HG03175 (cell line): ENCODE measurements around the gene CERS4.
"Not testable (repeated sequence)": the region's sequence is repeated elsewhere in the genome, so short reads cannot be mapped to it uniquely, and the experiment has no call there.

Experiments
- ATAC-seq: cut with Tn5 transposase; IDR thresholded peaks from one replicate; pipeline ENCODE4 v1.9.1; 2021; ENCODE audit warnings: mild to moderate bottlenecking, moderate library complexity; ENCODE audit not compliant: unreplicated experiment

Gene CERS4, protein sequence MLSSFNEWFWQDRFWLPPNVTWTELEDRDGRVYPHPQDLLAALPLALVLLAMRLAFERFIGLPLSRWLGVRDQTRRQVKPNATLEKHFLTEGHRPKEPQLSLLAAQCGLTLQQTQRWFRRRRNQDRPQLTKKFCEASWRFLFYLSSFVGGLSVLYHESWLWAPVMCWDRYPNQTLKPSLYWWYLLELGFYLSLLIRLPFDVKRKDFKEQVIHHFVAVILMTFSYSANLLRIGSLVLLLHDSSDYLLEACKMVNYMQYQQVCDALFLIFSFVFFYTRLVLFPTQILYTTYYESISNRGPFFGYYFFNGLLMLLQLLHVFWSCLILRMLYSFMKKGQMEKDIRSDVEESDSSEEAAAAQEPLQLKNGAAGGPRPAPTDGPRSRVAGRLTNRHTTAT

DNA sequence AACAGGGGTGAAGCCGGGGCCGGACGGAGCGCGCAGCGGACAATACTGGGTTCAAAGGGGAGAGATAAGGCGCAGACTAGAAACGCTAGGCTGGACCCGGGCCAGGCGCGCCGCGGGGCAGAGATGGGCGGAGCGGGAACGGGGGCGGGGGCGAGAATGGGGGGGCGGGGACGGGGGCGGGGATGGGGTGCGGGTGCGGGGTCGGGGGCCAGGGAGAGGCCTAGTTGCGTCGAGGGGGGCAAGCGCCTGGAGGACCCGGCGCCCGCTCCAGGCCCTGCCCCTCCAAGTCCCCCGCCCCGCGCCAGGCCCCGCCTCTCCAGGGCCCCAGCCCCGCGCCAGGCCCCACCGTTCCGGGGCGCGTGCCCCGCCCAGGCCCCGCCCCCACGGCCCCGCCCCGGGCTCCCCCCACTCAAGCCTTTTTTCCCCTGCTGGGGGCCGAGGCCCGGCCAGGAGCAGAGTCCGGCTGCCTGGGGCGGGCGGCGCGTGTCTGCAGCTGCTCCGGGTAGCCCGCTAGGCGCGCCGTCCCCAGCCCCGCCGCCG lies at the start of gene CERS4:
Gene CERS4 (plus strand): TSS at position 449 of the 540 bp plus-strand sequence. CDS start 41,707 bp downstream, outside the sequence.
- ATAC-seq, result peak; percentile 62

DNA sequence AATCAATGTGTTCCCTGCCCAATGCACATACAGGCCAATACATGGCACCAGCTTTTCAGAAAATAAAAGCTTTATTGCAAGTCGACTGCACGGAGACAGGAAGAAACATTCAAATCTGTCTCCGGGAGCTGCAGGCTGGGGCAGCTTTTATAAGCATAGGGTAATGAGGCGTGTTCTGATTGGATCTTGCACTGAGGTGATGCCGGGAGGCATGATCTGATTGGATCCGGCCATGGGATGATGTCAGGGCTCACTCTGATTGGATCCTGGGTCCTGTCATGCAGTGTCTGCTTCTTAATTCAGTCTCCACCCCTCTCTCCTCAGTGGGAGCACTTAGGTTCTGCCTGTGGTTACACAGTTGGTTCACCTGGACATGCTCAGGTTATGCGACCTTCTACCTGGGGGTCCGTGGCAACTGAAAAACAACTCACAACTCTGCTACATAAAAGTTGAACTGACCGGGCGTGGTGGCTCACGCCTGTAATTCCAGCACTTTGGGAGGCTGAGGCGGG lies 48.0 kb upstream of the CERS4 start:
- no peak for ATAC-seq

DNA sequence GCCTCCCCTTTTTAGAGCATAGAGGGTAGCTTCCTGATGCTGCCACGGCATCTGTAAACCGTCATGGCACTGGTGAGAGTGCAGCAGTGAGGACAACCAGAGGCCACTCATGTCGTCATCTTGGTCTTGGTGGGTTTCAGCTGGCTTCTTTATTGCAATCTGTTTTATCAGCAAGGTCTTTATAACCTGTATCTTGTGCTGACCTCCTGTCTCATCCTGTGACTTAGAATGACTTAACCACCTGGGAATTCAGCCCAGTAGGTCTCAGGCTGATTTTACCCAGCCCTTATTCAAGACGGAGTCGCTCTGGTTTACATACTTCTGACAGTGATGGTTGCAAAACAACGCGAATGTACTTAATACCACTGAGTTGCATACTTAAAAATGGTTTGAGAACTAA lies 45.4 kb upstream of the CERS4 start:
- ATAC-seq, result no peak

DNA sequence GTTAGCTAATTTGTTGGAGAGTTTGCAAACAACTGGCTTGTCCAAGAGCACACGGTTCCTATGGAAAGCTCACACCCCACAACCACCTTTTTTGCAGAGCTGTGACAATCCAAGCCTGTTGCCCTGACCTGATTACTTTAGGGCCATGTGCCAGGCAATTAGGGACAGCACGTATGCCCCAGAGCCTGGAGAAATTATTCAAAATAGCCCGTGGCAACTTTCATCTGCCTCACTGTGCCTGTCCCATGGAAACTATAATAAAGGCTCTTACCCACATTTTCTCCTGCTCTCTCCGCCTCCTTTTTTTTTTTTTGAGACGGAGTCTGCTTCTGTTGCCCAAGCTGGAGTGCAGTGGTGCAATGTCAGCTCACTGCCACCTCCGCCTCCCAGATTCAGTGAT lies 41.2 kb upstream of the CERS4 start:
- ATAC-seq, result no peak

DNA sequence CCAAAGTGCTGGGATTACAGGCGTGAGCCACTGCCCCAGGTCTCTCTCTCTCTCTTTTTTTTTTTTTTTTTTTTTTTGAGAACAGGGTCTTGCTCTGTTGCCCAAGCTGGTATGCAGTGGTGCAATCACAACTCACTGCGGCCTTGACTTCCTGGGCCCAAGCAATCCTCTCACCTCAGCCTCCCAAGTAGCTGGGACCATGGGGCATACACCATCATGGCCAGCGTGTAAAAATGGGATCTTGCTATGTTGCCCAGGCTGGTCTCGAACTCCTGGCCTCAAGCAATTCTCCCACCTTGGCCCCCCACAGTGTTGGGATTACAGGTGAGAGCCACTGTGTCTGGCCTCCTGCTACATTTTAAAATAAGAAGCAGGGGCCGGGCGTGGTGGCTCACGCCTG lies 40.6 kb upstream of the CERS4 start:
- no peak for ATAC-seq

DNA sequence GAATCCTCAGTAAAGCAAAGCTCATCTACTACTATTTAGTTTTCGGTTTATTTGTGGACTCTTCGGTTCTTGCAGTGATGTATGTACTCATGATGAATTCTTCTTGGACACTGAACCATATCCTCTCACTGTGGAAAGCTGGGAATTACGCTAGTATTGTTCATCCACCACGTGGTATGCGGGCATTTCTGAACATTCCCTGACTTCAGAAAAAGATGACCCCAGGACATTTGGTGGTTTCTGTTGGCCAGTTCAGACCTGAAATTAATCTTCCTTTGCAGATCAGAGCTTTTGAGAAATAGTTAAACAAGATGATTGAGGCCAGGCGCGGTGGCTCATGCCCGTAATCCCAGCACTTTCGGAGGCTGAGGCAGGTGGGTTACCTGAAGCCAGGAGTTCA lies 34.5 kb upstream of the CERS4 start:
- no peak for ATAC-seq

DNA sequence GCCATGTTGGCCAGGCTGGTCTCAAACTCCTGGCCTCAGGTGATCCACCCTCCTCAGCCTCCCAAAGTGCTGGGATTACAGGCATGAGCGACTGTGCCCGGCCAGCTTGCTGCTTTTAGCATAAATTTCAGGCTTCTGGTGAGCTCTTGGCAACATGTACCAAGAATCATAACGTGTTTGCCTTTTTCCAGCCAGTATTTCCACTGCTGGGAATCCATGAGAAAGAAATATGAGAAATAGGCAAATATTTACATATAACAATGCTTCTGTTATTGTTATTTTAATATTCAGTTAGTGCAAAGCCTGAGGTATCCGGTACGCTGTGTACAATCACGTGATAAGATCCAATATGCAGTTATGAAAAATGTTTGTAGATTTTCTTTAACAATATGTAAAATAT lies 29.2 kb upstream of the CERS4 start:
- ATAC-seq, result no peak

DNA sequence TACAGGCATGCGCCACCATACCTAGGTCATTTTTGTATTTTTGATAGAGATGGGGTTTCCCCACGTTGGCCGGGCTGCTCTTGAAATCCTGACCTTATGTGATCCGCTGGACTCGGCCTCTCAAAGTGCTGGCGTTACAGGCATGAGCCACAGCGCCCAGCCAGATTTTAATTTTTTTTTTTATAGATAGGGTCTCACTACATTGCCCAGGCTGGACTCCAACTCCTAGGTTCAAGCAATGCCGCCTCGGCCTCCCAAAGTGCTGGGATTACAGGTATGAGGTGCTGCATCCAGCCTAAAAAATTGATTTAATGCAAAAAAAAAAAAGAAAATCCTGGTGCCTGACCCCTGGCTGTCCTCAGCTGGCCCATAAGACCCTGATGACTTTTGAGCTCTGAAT lies 24.9 kb upstream of the CERS4 start:
- no peak for ATAC-seq

DNA sequence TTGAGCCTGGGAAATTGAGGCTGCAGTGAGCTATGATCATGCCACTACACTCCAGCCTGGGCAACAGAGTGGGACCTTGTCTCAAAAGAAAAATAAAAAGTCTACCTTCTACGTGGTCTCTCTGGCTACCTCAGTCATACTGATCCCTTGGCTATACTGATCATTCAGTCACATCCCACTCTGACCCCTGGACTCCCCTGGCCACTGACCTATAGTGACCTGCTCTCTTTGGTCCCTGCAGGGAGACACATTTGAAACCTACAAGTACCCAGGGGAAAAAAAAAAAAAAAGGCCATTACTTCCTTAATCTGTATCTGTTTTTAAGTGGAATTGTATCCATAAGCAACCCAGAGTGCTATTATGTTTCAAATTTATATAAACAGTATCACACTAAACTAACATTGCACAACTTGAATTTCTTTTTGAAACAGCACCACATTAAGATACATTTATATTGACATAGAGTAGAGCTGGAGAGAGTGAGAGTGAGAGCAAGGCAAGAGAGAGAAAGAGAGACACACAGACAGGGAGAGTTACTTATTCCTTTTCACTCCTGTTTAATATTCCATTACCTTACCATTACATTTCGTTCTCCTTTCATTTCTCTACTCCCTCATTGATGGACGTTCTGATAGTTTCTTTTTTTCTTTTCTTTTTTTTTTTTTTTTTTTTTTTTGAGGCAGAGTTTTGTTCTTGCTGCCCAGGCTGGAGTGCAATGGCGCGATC lies 23.7 kb upstream of the CERS4 start:
- no peak for ATAC-seq

DNA sequence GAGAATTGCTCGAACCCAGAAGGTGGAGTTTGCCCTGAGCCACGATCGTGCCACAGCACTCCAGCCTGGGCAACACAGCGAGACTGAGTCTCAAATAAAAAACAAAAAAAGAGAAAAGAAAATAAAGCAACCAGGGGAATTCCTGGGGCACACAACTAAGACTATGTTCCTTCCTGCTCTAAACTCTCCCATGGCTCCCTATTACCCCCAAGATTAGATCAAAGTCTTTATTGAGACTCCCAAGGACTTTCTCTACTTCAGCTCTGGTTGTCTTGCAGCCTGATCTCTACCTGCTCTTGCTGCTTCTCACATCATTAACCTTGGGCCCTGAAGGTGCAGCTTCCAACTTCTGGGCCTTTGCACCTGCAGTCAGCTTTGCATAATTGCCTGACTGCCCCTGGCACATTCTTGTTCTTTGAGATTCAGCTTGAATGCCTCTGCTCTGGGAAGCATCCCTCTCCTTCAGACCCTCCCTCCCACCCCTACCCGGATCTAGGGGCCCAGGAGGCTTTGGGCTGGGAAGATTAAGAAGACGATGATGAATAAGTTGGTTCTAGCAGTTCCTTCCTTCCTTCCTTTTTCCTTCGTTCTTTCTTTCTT lies 16.8 kb upstream of the CERS4 start:
- ATAC-seq, result no peak

DNA sequence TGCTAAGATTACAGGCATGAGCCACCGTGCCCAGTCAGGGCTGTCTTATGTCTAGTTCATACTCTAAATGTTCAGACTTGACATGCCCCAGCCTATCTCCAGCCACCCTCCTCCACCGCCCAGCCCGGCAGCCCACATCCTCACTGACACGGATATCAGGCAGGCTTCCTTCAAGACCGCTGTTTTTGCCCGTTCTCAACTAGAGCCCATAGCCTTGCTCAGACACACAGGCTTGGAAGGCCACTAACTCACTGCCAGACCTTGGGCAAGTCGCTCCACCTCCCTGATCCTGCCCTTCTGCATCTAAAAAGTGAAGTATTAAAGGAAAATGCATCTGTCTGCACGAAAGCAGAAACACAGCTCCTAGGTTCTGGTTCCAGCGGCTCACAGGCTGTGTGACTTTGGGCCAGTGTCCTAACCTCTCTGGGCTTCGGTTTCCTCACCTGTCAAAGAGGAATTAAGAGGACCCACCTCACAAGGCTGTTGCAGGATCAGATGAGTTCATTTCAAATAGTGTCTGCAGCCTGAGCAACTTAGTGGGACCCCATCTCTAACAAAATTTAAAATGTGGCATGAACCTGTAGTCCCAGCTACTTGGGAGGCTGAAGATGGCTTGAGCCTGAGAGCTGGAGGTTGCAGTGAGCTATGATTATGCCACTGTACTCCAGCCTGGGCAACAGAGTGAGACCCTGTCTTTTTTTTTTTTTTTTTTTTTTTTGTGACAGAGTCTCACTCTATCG lies 14.5 kb upstream of the CERS4 start:
- no peak for ATAC-seq

DNA sequence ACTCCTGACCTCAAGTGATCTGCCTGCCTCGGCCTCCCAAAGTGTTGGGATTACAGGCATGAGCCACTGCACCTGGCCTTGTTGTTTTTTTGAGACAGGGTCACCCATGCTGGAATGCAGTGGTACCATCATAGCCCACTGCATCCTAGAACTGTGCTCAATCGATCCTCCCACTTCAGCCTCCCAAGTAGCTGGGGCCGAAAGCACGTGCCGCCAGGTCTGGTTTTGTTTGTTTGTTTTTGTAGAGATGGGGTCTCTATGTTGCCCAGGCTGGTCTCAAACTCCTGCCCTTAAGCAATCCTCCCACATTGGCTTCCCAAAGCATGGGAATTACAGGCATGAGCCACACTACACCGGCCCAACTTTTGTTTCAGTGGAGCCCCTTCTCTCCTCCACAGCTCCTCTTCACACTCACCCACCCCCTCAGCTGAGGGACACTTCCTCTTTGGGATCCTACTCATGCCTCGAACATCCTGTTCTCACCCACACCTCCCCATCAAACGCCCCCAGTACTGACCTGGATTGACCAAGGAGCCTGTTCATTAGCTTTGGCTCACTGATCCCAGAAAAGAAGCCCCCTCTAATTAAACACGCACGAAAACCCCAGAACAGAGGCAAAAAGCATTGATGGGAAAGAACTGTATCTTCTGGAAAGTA lies 12.8 kb upstream of the CERS4 start:
- no peak for ATAC-seq

DNA sequence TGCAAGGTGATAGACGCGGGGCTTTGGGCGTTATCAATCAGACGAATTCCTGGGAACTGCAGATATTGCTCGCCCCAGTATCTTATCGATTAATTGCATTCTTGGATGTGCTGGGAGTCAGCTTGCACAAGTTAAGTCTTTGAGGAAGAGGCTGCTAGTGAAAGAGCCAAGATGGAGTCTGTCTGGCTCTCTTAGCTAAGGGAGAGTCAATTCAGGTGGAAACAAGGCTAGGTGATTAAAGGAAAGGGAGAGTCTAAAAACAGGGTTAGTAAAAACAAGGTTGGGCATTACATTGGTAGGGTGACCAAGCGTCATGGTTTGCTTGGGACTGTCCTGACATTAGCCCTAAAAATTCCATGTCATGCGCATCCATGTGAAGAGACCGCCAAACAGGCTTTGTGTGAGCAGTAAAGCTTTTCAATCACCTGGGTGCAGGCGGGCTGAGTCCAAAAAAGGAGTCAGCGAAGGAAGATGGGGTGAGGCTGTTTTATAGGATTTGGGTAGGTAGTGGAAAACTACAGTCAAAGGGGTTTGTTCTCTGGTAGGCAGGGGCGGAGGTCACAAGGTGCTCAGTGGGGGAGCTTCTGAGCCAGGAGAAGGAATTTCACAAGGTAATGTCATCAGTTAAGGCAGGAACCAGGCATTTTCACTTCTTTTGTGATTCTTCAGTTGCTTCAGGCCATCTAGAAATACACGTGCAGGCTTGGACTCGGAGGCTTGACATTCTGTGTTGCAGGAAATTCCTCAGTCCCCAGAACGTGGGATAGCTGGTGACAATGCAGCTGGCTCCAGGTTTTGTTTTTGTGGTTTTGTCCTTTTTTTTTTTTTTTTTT lies 5.7 kb upstream of the CERS4 start:
- ATAC-seq, result not testable (repeated sequence)

DNA sequence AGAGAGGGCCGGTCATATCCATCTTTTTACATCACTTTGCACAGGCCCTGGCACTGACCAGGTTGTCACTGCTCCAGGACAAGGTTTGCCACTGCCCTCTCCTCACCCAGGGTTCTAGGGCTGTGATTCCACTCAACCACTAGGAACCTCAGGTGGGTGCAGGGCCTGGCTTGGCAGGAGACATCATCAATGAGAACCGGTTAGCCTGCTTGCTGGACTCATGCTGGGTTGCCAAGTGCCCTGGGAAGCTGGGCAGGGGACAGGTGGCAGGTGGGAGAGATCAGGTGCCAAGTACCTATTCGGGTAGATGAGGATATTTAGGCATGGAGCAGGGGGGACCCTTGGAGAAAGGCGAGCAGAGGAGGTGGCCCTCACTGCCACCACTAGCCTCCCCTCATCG lies 4.2 kb upstream of the CERS4 start:
- ATAC-seq, result no peak

DNA sequence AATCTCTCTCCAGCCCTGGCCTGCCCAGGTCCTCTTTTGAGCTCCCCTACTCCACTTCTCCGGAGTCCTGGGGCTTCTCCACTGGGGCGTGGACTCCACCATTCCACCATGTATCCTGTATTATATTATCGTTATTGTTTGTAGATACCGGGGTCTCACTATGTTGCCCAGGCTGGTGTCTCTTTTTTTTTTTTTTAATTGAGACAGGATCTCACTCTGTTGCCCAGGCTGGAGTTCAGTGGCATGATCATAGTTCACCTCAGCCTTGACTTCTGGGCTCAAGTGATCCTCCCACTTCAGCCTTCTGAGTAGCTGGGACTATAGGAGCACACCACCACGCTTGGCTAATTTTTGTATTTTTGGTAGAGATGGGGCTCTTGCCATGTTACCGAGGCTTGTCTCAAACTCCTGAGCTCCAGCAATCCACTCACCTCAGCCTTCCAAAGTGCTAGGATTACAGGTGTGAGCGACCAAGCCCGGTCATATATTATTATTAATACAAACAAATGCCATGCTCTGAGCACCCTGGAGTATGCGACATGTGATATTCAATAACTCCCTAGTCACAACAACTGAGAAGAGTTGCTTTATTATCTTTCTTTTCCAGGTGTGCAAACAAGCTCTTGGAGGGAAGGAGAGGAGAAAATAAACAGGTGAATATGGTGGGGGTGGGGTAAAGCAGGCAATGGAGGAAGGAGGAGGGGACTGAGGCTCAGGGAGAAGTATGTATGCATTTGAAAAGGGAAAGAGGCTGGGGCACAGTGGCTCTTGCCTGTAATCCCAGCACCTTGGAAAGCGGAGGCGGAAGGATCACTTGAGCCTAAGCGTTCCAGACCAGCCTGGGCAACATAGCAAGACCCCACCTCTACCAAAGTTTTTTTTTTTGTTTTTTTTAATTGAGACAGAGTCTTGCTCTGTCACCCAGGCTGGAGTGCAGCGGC lies 2.8 kb upstream of the CERS4 start:
- no peak for ATAC-seq

DNA sequence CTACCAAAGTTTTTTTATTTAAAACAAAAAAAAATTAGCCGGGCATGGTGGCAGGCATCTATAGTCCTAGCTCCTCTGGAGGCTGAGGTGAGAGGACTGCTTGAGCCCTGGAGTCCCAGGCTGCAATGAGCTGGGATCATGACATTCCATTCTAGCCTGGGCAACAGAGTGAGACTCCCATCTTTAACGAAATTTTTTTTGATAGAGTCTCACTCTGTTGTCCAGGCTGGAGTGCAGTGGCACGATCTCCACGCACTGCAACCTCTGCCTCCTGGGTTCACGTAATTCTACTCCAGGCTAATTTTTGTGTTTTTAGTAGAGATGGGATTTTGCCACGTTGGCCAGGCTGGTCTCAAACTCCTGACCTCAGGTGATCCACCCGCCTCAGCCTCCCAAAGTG lies 1.8 kb upstream of the CERS4 start:
- ATAC-seq, result not testable (repeated sequence)

DNA sequence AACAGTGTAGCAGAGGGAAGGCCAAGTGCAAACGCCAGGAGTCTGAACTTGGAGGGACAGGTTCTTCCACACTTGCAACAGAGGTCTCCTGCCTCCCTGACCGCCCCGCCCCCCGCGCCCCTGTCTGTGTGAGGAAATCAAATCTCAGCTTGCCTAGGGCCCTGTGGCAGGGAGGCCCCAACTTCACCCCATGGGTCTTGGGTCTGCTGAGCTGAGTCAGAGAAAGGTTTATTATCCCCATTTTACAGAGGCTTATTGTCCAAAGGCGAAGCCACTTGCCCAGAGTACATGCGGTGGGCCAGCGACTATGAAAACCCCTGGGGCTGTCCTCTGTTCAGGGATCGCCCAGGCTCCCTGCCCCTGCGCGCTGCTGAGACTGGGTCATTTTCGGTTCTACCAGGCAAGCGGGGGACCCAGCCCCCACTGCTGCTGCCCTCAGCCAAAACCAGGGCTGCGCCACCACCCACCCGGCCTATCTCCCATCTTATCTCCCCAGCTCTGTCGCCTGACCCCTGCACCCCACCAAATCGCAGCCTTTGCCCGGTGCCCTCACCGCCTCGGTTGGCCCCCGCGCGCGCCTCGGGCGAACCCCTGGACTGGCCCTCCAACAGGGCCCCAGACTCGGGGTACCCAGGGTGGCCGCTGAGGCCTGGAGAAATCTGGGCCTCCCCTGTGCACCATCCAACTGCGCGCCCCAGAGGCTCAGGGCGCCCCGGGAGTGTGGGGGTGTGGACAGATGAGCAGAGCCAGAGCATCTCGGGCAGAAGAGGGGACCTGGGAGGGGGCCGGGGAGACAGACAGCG lies 850 bp upstream of the CERS4 start:
- no peak for ATAC-seq
